Spinal cord (tissue), 10 donors: Measurements from ENCODE around the gene SYS1. TPM values are rescaled to one million over a fixed set of nuclear protein-coding genes. Genes with fewer than 3 reads are reported as not detected.

Source experiments
- DNase-seq, 6 donors: peaks; one replicate each; pipeline versions ENCODE4 v3.0.0 to v3.0.0-alpha.2; 2013 to 2015; ENCODE audit warnings: low spot score in 6 of 6, low read depth in 4 of 6
- H3K27ac ChIP-seq: one replicate; pipeline ENCODE4 v1.5.1; 2013; ENCODE audit warnings: low read depth, low read length, control low read depth
- H3K27me3 ChIP-seq: one replicate; pipeline ENCODE4 v1.6.1; 2013; ENCODE audit warnings: low read length; ENCODE audit not compliant: control insufficient read depth, insufficient read depth
- H3K36me3 ChIP-seq: one replicate; pipeline ENCODE4 v1.6.1; 2013; ENCODE audit warnings: low read length; ENCODE audit not compliant: control insufficient read depth, insufficient read depth
- H3K4me1 ChIP-seq: one replicate; pipeline ENCODE4 v1.6.1; 2013; ENCODE audit warnings: low read length; ENCODE audit not compliant: control insufficient read depth, insufficient read depth
- H3K4me3 ChIP-seq: one replicate; pipeline ENCODE4 v1.5.1; 2013; ENCODE audit warnings: low read depth, low read length, control low read depth
- H3K9me3 ChIP-seq: one replicate; pipeline ENCODE4 v1.6.1; 2013; ENCODE audit warnings: low read length; ENCODE audit not compliant: control insufficient read depth, insufficient read depth
- WGBS: methylation state at CpG from one replicate; pipeline ENCODE4 v1.1.5; 2013; ENCODE audit warnings: missing lambda C conversion rate; ENCODE audit not compliant: insufficient coverage; 5-methylcytosine and 5-hydroxymethylcytosine counted together
- polyA plus RNA-seq, 2 donors: library from polyadenylated mRNA; unstranded; fragments of 120-200 nt; gene quantifications; one replicate each; pipeline ENCODE4 v1.2.1, GENCODE V29; 2013; ENCODE audit not compliant: insufficient read length in 2 of 2
- total RNA-seq, 2 donors: library from RNA; depleted of rRNA in 1 of 2; stranded (reverse); fragments of 120-200 nt in 1 of 2; fragments of >200 nt in 1 of 2; gene quantifications; one replicate each; pipeline versions ENCODE4 v1.2.3 to v1.2.4, GENCODE V29; 2013 to 2014
- donor health status: healthy.

SYS1 gene
- total and polyA plus RNA-seq, 4 donors = 19.1 to 32.8 (median 27.6) TPM

- H3K4me1 ChIP-seq = peaks cover 30% of the 10 kb centered on the region
- no peaks in the 10 kb centered on the region for H3K27me3 ChIP-seq
- H3K36me3 ChIP-seq = peaks cover 23% of the 10 kb centered on the region
- 86% methylated on average over 5 of the region's 7 CpGs for WGBS
- no peak overlapping the region for H3K27ac ChIP-seq
- H3K4me3 ChIP-seq = no peak overlapping the region
- no peak for DNase-seq
- H3K9me3 ChIP-seq = no peaks in the 10 kb centered on the region
These were observed 45.8 kb downstream of the SYS1 start for GRCh38 chr20:45408646-45409213.

- no peaks in the 10 kb centered on the region for H3K27me3 ChIP-seq
- H3K9me3 ChIP-seq = no peaks in the 10 kb centered on the region
- peaks cover 30% of the 10 kb centered on the region for H3K4me1 ChIP-seq
- no peak overlapping the region for H3K27ac ChIP-seq
- peaks cover 23% of the 10 kb centered on the region for H3K36me3 ChIP-seq
- no peak overlapping the region for H3K4me3 ChIP-seq
- WGBS = 92% methylated on average over 2 of the region's 7 CpGs
- DNase-seq = no peak
These were observed 46.7 kb downstream of the SYS1 start for GRCh38 chr20:45409521-45410272.

- Histone ChIP-seq H3K9me3 (no peaks in the 10 kb centered on the region), H3K4me1 (peaks cover 22% of the 10 kb centered on the region)
These were observed 47.9 kb downstream of the SYS1 start for GRCh38 chr20:45410887-45411286.

GRCh38 chr20:45412653-45413052, 49.7 kb downstream of the SYS1 start:
- peaks cover 23% of the 10 kb centered on the region for H3K36me3 ChIP-seq
- 59% methylated on average over 3 of the region's 5 CpGs for WGBS
- no peak overlapping the region for H3K4me3 ChIP-seq
- no peaks in the 10 kb centered on the region for H3K27me3 ChIP-seq
- no peaks in the 10 kb centered on the region for H3K9me3 ChIP-seq
- H3K4me1 ChIP-seq = peaks cover 17% of the 10 kb centered on the region
- no peak overlapping the region for H3K27ac ChIP-seq
- peak in 1 of 6 donors; percentile 34 for DNase-seq

More at GRCh38 chr20:45410887-45411286, 47.9 kb downstream of the SYS1 start:
- 77% methylated on average over 6 of the region's 8 CpGs for WGBS
- DNase-seq = no peak
- H3K27ac ChIP-seq = no peak overlapping the region
- no peaks in the 10 kb centered on the region for H3K27me3 ChIP-seq
- no peak overlapping the region for H3K4me3 ChIP-seq
- H3K36me3 ChIP-seq = peaks cover 23% of the 10 kb centered on the region

- Histone ChIP-seq H3K4me1 (peaks cover 9% of the 10 kb centered on the region), H3K4me3 (no peak overlapping the region)
These were observed 50.5 kb downstream of the SYS1 start for GRCh38 chr20:45413479-45413878.

GRCh38 chr20:45415822-45416637, 53.1 kb downstream of the SYS1 start, which contains the start of gene PIGT:
Gene PIGT (plus strand): TSS chr20:45416141. CDS start chr20:45416157, 16 bp downstream.
- H3K4me1 ChIP-seq = peaks cover 9% of the 10 kb centered on the region

More at GRCh38 chr20:45413479-45413878, 50.5 kb downstream of the SYS1 start:
- H3K27me3 ChIP-seq = no peaks in the 10 kb centered on the region
- no peaks in the 10 kb centered on the region for H3K9me3 ChIP-seq
- H3K36me3 ChIP-seq = peaks cover 22% of the 10 kb centered on the region
- no peak overlapping the region for H3K27ac ChIP-seq
- WGBS = 86% methylated on average over 3 of the region's 3 CpGs
- DNase-seq = no peak

GRCh38 chr20:45416917-45417316, 54.0 kb downstream of the SYS1 start:
- Histone ChIP-seq H3K4me1 (peaks cover 9% of the 10 kb centered on the region), H3K4me3 (peak overlapping the region; percentile 84), H3K27me3 (no peaks in the 10 kb centered on the region), H3K36me3 (peaks cover 35% of the 10 kb centered on the region), H3K27ac (no peak overlapping the region), H3K9me3 (no peaks in the 10 kb centered on the region)
- no CpG with 5 or more reads among the region's 2 CpGs for WGBS
- no peak for DNase-seq

More at GRCh38 chr20:45415822-45416637, 53.1 kb downstream of the SYS1 start, which contains the start of gene PIGT:
- under 1% methylated on average over 52 of the region's 52 CpGs for WGBS
- Histone ChIP-seq H3K9me3 (no peaks in the 10 kb centered on the region), H3K36me3 (peaks cover 34% of the 10 kb centered on the region), H3K27me3 (no peaks in the 10 kb centered on the region), H3K4me3 (peak within 1 kb of the TSS; percentile 84), H3K27ac (no peak within 1 kb of the TSS)
- DNase-seq = peak in 5 of 6 donors; percentile 77 to 97 (median 85)

Other genes with a start within 250 kb of the SYS1 start
- gene WFDC5, start 248.0 kb upstream of the SYS1 start, total RNA-seq = under 1 TPM in 1 of 2 donors, not detected in 1; 0.28 TPM
- gene WFDC5, start 248.0 kb upstream of the SYS1 start, polyA plus RNA-seq = under 1 TPM; 0.33 to 0.57 TPM
- not detected for gene WFDC12, start 238.7 kb upstream of the SYS1 start, total RNA-seq
- gene WFDC12, start 238.7 kb upstream of the SYS1 start, polyA plus RNA-seq = not detected
- not detected for gene PI3, start 188.3 kb upstream of the SYS1 start, total RNA-seq
- gene PI3, start 188.3 kb upstream of the SYS1 start, polyA plus RNA-seq = not detected
- gene SEMG1, start 156.1 kb upstream of the SYS1 start, total RNA-seq = not detected
- gene SEMG1, start 156.1 kb upstream of the SYS1 start, polyA plus RNA-seq = not detected
- not detected for gene SEMG2, start 141.8 kb upstream of the SYS1 start, total RNA-seq
- not detected for gene SEMG2, start 141.8 kb upstream of the SYS1 start, polyA plus RNA-seq
- gene SLPI, start 108.6 kb upstream of the SYS1 start, total RNA-seq = 10 to 100 TPM; 10.2 to 15.5 TPM
- 1 to 10 TPM; 5.2 to 8.7 TPM for gene SLPI, start 108.6 kb upstream of the SYS1 start, polyA plus RNA-seq
- under 1 TPM; 0.11 to 0.20 TPM for gene RBPJL, start 56.3 kb upstream of the SYS1 start, total RNA-seq
- under 1 TPM; 0.53 to 0.59 TPM for gene RBPJL, start 56.3 kb upstream of the SYS1 start, polyA plus RNA-seq
- gene MATN4, start 54.9 kb upstream of the SYS1 start, total RNA-seq = 10 to 100 TPM; 13.0 to 21.2 TPM
- gene MATN4, start 54.9 kb upstream of the SYS1 start, polyA plus RNA-seq = 1 to 10 TPM; 3.6 to 9.9 TPM
- 10 to 100 TPM; 12.8 to 25.5 TPM for gene SDC4, start 14.7 kb upstream of the SYS1 start, total RNA-seq
- 10 to 100 TPM in 1 of 2 donors, 1 to 10 TPM in 1; 5.6 to 10.6 TPM for gene SDC4, start 14.7 kb upstream of the SYS1 start, polyA plus RNA-seq
- gene TP53TG5, start 15.2 kb downstream of the SYS1 start, total RNA-seq = under 1 TPM; 0.39 to 0.69 TPM
- 1 to 10 TPM; 1.7 to 3.9 TPM for gene TP53TG5, start 15.2 kb downstream of the SYS1 start, polyA plus RNA-seq
- gene DBNDD2, start 45.1 kb downstream of the SYS1 start, total RNA-seq = 10 to 100 TPM; 22.7 to 31.5 TPM
- gene DBNDD2, start 45.1 kb downstream of the SYS1 start, polyA plus RNA-seq = 10 to 100 TPM; 68.7 to 69.3 TPM
- gene PIGT, start 53.0 kb downstream of the SYS1 start, total RNA-seq = 10 to 100 TPM; 22.1 to 87.6 TPM
- gene PIGT, start 53.0 kb downstream of the SYS1 start, polyA plus RNA-seq = 10 to 100 TPM; 75.4 to 98.4 TPM
- gene WFDC2, start 106.6 kb downstream of the SYS1 start, total RNA-seq = 1 to 10 TPM; 7.0 to 8.1 TPM
- gene WFDC2, start 106.6 kb downstream of the SYS1 start, polyA plus RNA-seq = 10 to 100 TPM; 64.9 to 70.0 TPM
- gene SPINT3, start 152.5 kb downstream of the SYS1 start, total RNA-seq = not detected
- gene SPINT3, start 152.5 kb downstream of the SYS1 start, polyA plus RNA-seq = not detected
- gene WFDC6, start 176.3 kb downstream of the SYS1 start, total RNA-seq = not detected
- gene WFDC6, start 176.3 kb downstream of the SYS1 start, polyA plus RNA-seq = not detected
- gene EPPIN, start 184.2 kb downstream of the SYS1 start, total RNA-seq = under 1 TPM; 0.10 to 0.17 TPM
- under 1 TPM; 0.36 to 0.41 TPM for gene EPPIN, start 184.2 kb downstream of the SYS1 start, polyA plus RNA-seq
- not detected for gene WFDC8, start 216.1 kb downstream of the SYS1 start, total RNA-seq
- under 1 TPM in 1 of 2 donors, not detected in 1; 0.30 TPM for gene WFDC8, start 216.1 kb downstream of the SYS1 start, polyA plus RNA-seq